ENCODE measurements around the gene INSR.

Gene INSR

DNA sequence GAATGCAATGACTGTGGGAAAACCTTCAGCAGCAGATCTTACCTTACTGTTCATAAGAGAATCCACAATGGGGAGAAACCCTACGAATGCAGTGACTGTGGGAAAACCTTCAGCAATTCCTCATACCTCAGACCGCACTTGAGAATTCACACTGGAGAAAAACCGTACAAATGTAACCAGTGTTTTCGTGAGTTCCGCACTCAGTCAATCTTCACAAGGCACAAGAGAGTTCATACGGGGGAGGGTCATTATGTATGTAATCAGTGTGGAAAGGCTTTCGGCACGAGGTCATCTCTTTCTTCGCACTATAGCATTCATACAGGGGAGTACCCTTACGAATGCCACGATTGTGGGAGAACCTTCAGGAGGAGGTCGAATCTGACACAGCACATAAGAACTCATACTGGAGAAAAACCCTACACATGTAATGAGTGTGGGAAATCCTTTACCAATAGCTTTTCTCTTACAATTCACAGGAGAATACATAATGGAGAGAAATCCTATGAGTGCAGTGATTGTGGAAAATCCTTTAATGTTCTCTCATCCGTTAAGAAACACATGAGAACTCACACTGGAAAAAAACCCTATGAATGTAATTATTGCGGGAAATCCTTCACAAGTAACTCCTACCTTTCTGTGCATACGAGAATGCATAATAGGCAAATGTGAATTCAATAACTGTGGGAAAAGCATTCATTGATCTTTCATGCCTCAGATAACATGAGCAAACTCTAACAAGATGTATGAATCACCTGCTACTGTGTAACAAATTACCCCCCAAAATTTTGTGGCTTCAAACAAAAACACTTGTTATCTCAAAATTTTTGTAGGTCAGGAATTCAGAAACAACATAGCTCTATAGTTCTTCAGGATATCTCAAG, 210.9 kb downstream of the INSR start:
- H3K4me3 ChIP-seq (ENCODE audit: low read depth, low read length): no peak overlapping the region
- TF ChIP-seq, protein P1, sequence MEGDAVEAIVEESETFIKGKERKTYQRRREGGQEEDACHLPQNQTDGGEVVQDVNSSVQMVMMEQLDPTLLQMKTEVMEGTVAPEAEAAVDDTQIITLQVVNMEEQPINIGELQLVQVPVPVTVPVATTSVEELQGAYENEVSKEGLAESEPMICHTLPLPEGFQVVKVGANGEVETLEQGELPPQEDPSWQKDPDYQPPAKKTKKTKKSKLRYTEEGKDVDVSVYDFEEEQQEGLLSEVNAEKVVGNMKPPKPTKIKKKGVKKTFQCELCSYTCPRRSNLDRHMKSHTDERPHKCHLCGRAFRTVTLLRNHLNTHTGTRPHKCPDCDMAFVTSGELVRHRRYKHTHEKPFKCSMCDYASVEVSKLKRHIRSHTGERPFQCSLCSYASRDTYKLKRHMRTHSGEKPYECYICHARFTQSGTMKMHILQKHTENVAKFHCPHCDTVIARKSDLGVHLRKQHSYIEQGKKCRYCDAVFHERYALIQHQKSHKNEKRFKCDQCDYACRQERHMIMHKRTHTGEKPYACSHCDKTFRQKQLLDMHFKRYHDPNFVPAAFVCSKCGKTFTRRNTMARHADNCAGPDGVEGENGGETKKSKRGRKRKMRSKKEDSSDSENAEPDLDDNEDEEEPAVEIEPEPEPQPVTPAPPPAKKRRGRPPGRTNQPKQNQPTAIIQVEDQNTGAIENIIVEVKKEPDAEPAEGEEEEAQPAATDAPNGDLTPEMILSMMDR (IDR thresholded peaks at IDR 0.05; ENCODE audit: low read depth, low read length, missing control alignments): no peak
- no peak for DNase-seq (ENCODE audit: low read depth)

DNA sequence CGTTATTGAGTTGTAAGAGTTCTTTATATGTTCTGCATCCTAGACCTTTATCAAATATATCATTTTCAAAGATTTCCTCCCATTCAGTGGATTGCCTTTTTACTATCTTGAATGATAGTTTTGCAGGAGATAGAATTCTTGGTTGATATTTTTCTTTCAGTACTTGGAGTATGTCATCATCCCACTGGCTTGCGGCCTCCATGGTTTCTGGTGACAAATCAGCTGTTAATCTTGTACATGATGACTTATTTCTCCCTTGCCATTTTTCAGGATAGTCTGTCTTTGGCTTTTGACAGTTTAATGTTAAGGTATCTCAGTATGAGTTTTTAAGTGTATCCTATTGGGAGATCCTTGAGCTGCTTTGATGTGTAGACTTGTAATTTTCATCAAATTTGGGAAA, 216.2 kb downstream of the INSR start:
- H3K4me3 ChIP-seq (ENCODE audit: low read depth, low read length): no peak overlapping the region
- DNase-seq (ENCODE audit: low read depth): no peak
- TF ChIP-seq, protein P1 (IDR thresholded peaks at IDR 0.05; ENCODE audit: low read depth, low read length, missing control alignments): no peak

DNA sequence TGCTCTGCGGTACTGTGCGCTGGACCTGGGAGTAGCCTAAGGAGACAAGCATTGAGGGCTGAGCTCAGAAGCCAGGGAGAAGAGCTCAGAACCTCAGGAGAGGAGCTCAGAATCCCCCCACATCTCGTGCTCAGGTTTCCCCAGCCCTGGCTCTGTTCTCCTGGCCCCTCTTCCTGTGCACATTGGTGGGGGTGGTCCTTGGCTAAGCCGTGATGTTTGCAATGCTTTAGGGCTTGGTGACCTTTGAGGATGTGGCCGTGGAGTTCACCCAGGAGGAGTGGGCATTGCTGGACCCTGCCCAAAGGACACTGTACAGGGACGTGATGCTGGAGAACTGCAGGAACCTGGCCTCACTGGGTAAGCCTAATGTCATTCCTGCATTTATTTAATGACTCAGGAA, 218.1 kb downstream of the INSR start:
- H3K4me3 ChIP-seq (ENCODE audit: low read depth, low read length): no peak overlapping the region
- no peak for DNase-seq (ENCODE audit: low read depth)
- TF ChIP-seq, protein P1 (IDR thresholded peaks at IDR 0.05; ENCODE audit: low read depth, low read length, missing control alignments): no peak

DNA sequence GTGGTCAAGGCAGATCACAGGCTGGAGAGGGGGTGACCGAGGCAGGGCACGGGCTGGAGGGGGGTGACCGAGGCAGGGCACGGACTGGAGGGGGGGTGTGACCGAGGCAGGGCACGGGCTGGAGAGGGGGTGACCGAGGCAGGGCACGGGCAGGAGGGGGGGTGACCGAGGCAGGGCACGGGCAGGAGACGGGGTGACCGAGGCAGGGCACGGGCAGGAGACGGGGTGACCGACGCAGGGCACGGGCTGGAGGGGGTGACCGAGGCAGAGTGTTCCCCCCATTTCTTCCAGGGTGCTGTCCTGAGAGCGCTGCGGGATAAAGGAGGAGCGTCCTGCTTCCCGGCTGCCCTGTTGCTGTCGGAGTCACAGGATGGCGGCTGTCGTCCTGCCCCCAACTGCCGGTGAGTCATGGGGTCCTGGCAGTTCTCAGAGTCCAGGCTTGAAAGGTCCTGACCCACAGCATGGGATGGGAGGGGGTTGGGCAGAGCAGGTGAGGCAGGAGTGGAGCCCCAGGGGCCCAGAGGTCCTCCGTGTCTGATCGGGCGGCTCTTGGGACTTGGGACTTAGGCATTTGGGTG, 219.4 kb downstream of the INSR start:
- no peak for DNase-seq (ENCODE audit: low read depth)
- H3K4me3 ChIP-seq (ENCODE audit: low read depth, low read length): no peak overlapping the region
- TF ChIP-seq, protein P1 (IDR thresholded peaks at IDR 0.05; ENCODE audit: low read depth, low read length, missing control alignments): no peak

DNA sequence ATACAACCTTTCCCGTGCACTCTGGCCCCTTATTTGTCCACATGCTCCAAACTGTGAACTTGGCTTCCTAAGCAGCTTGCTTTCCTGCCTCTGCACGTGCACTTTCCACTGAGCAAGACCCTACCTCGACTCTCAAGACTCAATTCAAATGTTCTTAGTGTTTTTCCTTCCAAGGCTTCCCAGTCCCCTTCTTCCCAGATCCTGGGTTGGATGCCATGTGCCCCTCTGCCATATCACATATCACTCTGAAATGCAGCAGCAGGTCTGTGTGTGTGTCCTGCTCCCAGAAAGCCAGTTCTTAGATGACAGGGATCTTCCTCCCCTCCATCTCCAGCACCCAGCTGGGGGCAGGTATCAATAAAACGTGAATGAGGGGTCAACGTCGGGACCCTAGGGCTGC, 221.7 kb downstream of the INSR start:
- DNase-seq (ENCODE audit: low read depth): no peak
- TF ChIP-seq, protein P1 (IDR thresholded peaks at IDR 0.05; ENCODE audit: low read depth, low read length, missing control alignments): no peak

DNA sequence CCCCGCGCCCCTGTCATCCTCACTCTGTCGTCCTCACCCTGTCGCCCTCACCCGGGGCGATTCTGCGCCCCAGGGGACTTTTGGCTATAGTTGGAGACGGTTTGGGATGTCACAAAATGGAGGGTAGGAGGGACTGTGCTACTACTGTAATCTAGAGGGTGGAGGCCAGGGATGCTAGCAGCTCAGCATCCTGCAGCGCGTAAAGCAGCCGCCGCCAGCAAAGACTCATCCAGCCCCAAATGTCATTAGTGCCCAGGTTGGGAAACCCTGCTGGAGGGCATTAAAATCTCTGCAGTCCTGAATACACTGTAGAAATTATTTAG, 224.3 kb downstream of the INSR start:
- TF ChIP-seq, protein P1 (IDR thresholded peaks at IDR 0.05; ENCODE audit: low read depth, low read length, missing control alignments): no peak
- no peak for DNase-seq (ENCODE audit: low read depth)
- peak overlapping the region; percentile 100 for H3K4me3 ChIP-seq (ENCODE audit: low read depth, low read length)

More for the DNA sequence above, 221.7 kb downstream of the INSR start:
- H3K4me3 ChIP-seq (ENCODE audit: low read depth, low read length): no peak overlapping the region
